Heart right ventricle (tissue), 16 donors: ENCODE measurements around the gene SUPT6H. TPM values are rescaled to one million over a fixed set of nuclear protein-coding genes. Genes with fewer than 3 reads are reported as not detected.
A peak's percentile ranks its signal among the peaks of the same experiment; 100 is the strongest.

Experiments used
- ATAC-seq, 8 donors: fragments of 200-7000 bp; cut with Tn5 transposase; one replicate each; pipeline ENCODE4 v1.9.1; 2020; ENCODE audit warnings: mild to moderate bottlenecking in 8 of 8, moderate library complexity in 8 of 8, moderate number of reproducible peaks in 1 of 8
- DNase-seq, 2 donors: peaks; one replicate each; pipeline ENCODE4 v3.0.0-alpha.2; 2020
- H3K27ac ChIP-seq, 10 donors: fragments of 200-600 bp; sonication (generic) in 2 of 10; one replicate each; pipeline versions ENCODE4 v1.5.0 to v1.8.0; 2020 to 2022; ENCODE audit warnings: mild to moderate bottlenecking in 3 of 10
- H3K27me3 ChIP-seq, 7 donors: fragments of 200-600 bp; one replicate each; pipeline ENCODE4 v1.8.0; 2021 to 2022; ENCODE audit warnings: mild to moderate bottlenecking in 2 of 7
- H3K36me3 ChIP-seq, 9 donors: fragments of 200-600 bp; sonication (generic) in 1 of 9; one replicate each; pipeline versions ENCODE4 v1.5.0 to v1.8.0; 2020 to 2022; ENCODE audit warnings: mild to moderate bottlenecking in 2 of 9
- H3K4me1 ChIP-seq, 9 donors: fragments of 200-600 bp; sonication (generic) in 1 of 9; one replicate each; pipeline versions ENCODE4 v1.5.0 to v1.8.0; 2020 to 2022; ENCODE audit warnings: mild to moderate bottlenecking in 4 of 9
- H3K4me3 ChIP-seq, 10 donors: fragments of 200-600 bp; sonication (generic) in 2 of 10; one replicate each; pipeline versions ENCODE4 v1.5.0 to v1.8.0; 2020 to 2022; ENCODE audit warnings: mild to moderate bottlenecking in 7 of 10, moderate library complexity in 2 of 10
- H3K9me3 ChIP-seq, 11 donors: fragments of 200-600 bp in 10 of 11; sonication (generic) in 2 of 11; one replicate each; pipeline versions ENCODE4 v1.5.0 to v1.8.0; 2013 to 2022; ENCODE audit warnings: mild to moderate bottlenecking in 2 of 11, control low read depth in 1 of 11, moderate library complexity in 1 of 11
- CTCF ChIP-seq, 9 donors: fragments of 200-600 bp; sonication (generic) in 2 of 9; IDR thresholded peaks; one replicate each; pipeline versions ENCODE4 v1.5.0 to v1.8.0; 2021 to 2022; ENCODE audit warnings: antibody characterized with exemption in 9 of 9, mild to moderate bottlenecking in 5 of 9, moderate library complexity in 1 of 9
- WGBS, 2 donors: extraction: QIAGEN DNeasy Blood & Tissue Kit; methylation state at CpG; one replicate each; pipeline ENCODE4 v1.1.7; 2013; ENCODE audit warnings: inconsistent platforms in 1 of 2; 5-methylcytosine and 5-hydroxymethylcytosine counted together
- intact Hi-C, 10 donors: fragments of 100-400 bp; cut with DNase I; formaldehyde crosslinking; loops; one replicate each; pipeline versions ENCODE4 v1.11.1 to v1.14.2; 2022
- long read RNA-seq, 3 donors: library from polyadenylated mRNA; unstranded; transcript quantifications; one replicate each; pipeline ENCODE4 v2.0.0, GENCODE V29; 2020 to 2021
- polyA plus RNA-seq, 2 donors: library from polyadenylated mRNA; stranded (reverse); fragments of 200-250 nt; gene quantifications; one replicate each; pipeline ENCODE4 v1.2.3, GENCODE V29; 2013
- total RNA-seq, 10 donors: library from RNA; stranded (reverse); fragmentation: NEBNext Ultra II Directional in 3 of 10; extraction: Animal tissue kit (Norgen Biotek cat#: 25700) in 3 of 10; gene quantifications; one replicate each; pipeline versions ENCODE4 v1.2.1 to v1.2.4, GENCODE V29; 2021 to 2023
- donor health status: Arrhythmogenic right ventricular cardiomyopathy.
- donor health status: ischemic (EF 13 %, LVEDD 7.1; RV severe dilation, severe dysfunction).
- donor health status: healthy with polysubstance abuse.
- donor health status: DM: no; HTN: yes; CAD: no.
- donor health status: DM: no; HTN: no; CAD: no.
- donor health status: ischemic (EF 25% LVEDD 6.9; RV normal size, moderate dysfunction).
- donor health status: ischemic (EF 25% LVEDD 5.7; RV mildly dilated, moderate dysfunction).
- donor health status: healthy.
- donor health status: DM: yes; HTN: yes; CAD: no.
- donor health status: Ischemic cardiomyopathy.
- donor health status: ischemic (EF 35%, LVEDD 5.7; RV mildly dilated, moderate dysfunction).
- donor health status: nonischemic (EF 11% LVEDD 7.7; RV severe dilation, severe dysfunction).
- donor health status: DM: yes; HTN: yes; CAD: no.
- donor health status: PGD.
- donor health status: ischemic (EF 29% LVEDD 5.4; RV normal size, mild dysfunction).
- donor health status: nonischemic (EF 23%, LVEDD 6.1; RV moderate dilation, normal function).

SUPT6H gene
- total RNA-seq (10 to 100 TPM; 44.1 to 54.1 (median 50.5) TPM), polyA plus RNA-seq (10 to 100 TPM; 19.3 to 34.2 TPM)
- long read RNA-seq, donor 1, full-length matches to known transcripts = 7 of 33 reads
- long read RNA-seq, donor 1, partial matches to known transcripts = 19 of 33 reads
- long read RNA-seq, donor 1, other reads (novel, unspliced or antisense) = 7 of 33 reads
- long read RNA-seq, donor 2, full-length matches to known transcripts = 10 of 40 reads
- long read RNA-seq, donor 2, partial matches to known transcripts = 23 of 40 reads
- long read RNA-seq, donor 2, other reads (novel, unspliced or antisense) = 7 of 40 reads
- long read RNA-seq, donor 3, full-length matches to known transcripts = 3 of 85 reads
- long read RNA-seq, donor 3, partial matches to known transcripts = 74 of 85 reads
- long read RNA-seq, donor 3, other reads (novel, unspliced or antisense) = 8 of 85 reads

- Histone ChIP-seq H3K27me3 (no peaks in the 10 kb centered on the region), H3K36me3 (peaks cover 0 to 56% (median 4%) of the 10 kb centered on the region in 9 donors), H3K4me3 (peak within 1 kb of the TSS; percentile 60 to 89 (median 78)), H3K4me1 (peaks cover 10 to 51% (median 39%) of the 10 kb centered on the region in 9 donors), H3K9me3 (no peaks in the 10 kb centered on the region), H3K27ac (peak within 1 kb of the TSS; percentile 84 to 99 (median 96))
- ATAC-seq (peak; percentile 93 to 98 (median 97)), DNase-seq (peak; percentile 89 to 95)
- TF ChIP-seq CTCF (IDR thresholded peaks at IDR 0.05) = no peak
- WGBS, 2 donors = 0% methylated on average over 66 of the region's 66 CpGs
- intact Hi-C loops = loop anchor here in 3 of 10 donors (1.0 to 5.0 kb wide), 2 partner anchors 45 to 48 kb away; no protein-coding TSS in a partner anchor
Measured at GRCh38 chr17:28661635-28662526, at the start of gene SUPT6H, which contains the start of gene SDF2. Gene SUPT6H (plus strand): TSS chr17:28662205. CDS start chr17:28673402, 11,197 bp downstream. Gene SDF2 (minus strand): TSS chr17:28661906. CDS start chr17:28661876, 30 bp downstream.

- no peak for TF ChIP-seq CTCF (IDR thresholded peaks at IDR 0.05)
- no peak for ATAC-seq
- Histone ChIP-seq H3K36me3 (peaks cover 0 to 93% (median 36%) of the 10 kb centered on the region in 9 donors), H3K4me1 (no peaks in the 10 kb centered on the region), H3K27ac (no peak overlapping the region), H3K4me3 (no peak overlapping the region), H3K9me3 (no peaks in the 10 kb centered on the region), H3K27me3 (no peaks in the 10 kb centered on the region)
- intact Hi-C loops = loop anchor here in 9 of 10 donors (2.0 to 10.0 kb wide), 7 partner anchors 58 to 120 kb away; partner anchors contain the start of gene UNC119 (in 2 of the 9)
- 51 to 73% methylated on average over 2 of the region's 2 CpGs for WGBS, 2 donors
- no peak for DNase-seq
Measured at GRCh38 chr17:28612531-28612930, 49.5 kb upstream of the SUPT6H start.

GRCh38 chr17:28612936-28613872 is 48.8 kb upstream of the SUPT6H start:
- 77 to 82% methylated on average over 6 of the region's 6 CpGs for WGBS, 2 donors
- TF ChIP-seq CTCF (IDR thresholded peaks at IDR 0.05) = peak; percentile 43 to 77 (median 71)
- ATAC-seq = peak in 6 of 8 donors; percentile 25 to 62 (median 44)
- H3K27me3 ChIP-seq = no peaks in the 10 kb centered on the region
- no peaks in the 10 kb centered on the region for H3K4me1 ChIP-seq
- H3K27ac ChIP-seq = no peak overlapping the region
- DNase-seq = peak in 1 of 2 donors; percentile 37
- no peaks in the 10 kb centered on the region for H3K9me3 ChIP-seq
- no peak overlapping the region for H3K4me3 ChIP-seq
- H3K36me3 ChIP-seq = peaks cover 0 to 99% (median 43%) of the 10 kb centered on the region in 9 donors
- intact Hi-C loops = loop anchor here in 9 of 10 donors (1.0 to 10.0 kb wide), 8 partner anchors 58 to 121 kb away; partner anchors contain the start of gene UNC119 (in 2 of the 9)
